AG08396 (cell line): ENCODE data around the gene OR6C75.
"Not testable (repeated sequence)": the region's sequence is repeated elsewhere in the genome, so short reads cannot be mapped to it uniquely, and the experiment has no call there.

ENCODE experiments used
- DNase-seq: peaks from one replicate; pipeline ENCODE4 v3.0.0; 2012; ENCODE audit warnings: low spot score, mixed read lengths

The OR6C75 gene

DNA sequence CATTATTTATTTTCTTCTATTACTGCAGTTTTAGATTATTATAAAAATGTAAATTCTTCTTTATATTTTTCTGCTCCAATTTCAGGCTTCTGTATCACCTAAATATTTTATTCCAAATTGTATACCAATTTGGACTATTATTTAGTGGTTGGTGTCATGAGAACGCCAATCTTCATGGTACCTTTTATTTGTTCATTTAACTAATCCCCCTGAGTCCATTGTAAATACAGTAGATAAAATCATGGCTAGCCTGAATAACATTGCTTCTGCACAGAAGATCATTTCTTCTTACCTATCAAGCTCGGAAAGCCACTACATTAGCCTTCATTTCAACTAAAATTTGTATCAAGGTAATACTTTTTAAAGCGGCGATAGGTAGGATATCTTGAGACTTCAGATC lies at the start of gene OR6C75:
Gene OR6C75, plus strand, starts transcription at position 301 of the 400 bp plus-strand sequence. CDS start 2,136 bp downstream, outside the sequence.
- no peak for DNase-seq

DNA sequence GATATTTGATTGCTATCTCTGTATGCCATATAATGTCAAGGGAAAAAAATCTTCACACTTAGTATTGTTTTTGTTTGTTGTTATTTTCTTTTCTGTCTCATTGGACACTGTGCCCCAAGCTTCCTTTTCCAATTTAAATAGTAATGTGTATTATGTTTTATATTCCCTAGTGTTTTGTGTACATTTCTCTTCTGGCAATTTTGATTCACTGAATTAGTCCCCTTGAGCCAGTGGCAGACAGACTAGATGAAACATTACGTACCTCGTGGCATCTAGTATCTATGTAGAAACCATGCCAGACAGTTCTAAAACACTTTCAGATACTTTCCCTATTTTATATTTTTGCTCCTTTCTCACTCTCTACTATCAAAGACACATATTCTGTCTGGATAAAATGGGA lies 48.7 kb upstream of the OR6C75 start, which contains the start of gene OR6C1:
Gene OR6C1, plus strand, starts transcription at position 301 of the 400 bp plus-strand sequence. CDS start 6,257 bp downstream, outside the sequence.
- no peak for DNase-seq

DNA sequence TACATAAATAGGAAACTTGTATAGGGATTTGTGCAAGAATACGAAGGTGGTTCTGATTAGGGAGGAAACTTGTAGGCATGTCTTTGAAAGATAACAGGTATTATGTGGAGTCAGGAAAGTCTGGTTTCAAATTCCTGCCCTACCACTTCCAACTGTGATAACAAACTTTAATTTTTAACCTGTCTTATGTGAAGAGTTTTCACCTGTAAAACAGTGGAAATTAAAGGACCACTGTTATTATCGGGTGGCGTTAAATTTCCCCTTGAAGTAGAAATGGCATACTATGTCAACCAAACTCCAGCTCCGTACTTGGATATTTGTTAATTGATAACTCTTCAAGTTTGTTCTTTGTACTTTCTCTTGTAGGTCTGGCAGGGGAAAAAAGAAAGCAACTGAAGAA lies 42.6 kb upstream of the OR6C75 start:
- no peak for DNase-seq

DNA sequence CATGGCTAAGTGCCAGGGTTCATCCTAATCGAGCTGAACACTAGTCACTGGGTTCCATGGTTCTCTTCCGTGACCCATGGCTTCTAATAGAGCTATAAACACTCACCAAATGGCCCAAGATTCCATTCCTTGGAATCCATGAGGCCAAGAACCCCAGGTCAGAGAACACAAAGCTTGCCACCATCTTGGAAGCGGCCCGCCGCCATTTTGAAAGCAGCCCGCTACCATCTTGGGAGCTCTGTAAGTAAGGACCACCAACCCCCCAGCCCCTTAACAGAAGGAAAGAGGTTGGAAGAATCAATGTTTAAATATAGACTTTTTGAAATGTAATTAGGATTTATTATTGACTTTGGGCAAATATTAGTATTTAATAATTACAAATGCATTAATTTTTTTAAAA lies 37.0 kb upstream of the OR6C75 start:
- not testable (repeated sequence) for DNase-seq

DNA sequence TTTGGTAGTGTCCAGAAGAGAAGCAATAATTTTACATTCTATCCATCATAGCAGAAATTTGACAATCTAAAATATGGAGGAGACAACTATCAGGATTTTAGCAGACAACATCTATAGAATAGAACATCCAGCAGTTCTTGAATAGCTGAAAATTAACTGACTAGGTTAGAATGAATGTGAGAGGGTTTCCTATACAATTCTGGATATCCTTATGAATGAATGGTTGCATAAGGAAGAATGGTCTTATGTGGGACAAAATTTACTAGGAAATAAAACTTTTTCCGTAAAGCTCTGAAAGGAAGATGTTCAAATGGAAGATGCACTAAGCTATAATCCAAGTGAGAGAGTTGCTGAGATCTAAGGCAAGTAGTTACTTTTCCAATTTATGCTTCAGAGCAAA lies 32.3 kb upstream of the OR6C75 start, which contains the start of gene OR6C3:
Gene OR6C3, plus strand, starts transcription at position 301 of the 400 bp plus-strand sequence. CDS start 955 bp downstream, outside the sequence.
- DNase-seq, result no peak

DNA sequence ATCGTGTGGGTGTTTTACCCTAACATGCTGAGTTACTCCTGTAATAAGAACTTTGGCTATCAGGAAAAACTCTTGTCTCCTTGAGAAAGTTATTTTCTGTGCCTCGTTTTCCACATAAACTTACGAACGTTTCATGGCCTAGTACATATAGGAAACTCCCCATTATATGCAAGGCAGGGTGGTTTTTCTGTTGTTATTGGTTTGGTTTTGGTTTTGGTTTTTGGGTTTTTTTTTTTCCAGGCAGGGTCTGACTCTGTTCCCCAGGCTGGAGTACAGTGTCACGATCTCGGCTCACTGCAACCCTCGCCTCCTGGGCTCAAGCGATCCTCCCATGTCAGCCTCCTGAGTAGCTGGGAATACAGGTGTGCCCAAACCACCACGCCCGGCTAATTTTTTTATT lies 26.8 kb upstream of the OR6C75 start:
- no peak for DNase-seq

DNA sequence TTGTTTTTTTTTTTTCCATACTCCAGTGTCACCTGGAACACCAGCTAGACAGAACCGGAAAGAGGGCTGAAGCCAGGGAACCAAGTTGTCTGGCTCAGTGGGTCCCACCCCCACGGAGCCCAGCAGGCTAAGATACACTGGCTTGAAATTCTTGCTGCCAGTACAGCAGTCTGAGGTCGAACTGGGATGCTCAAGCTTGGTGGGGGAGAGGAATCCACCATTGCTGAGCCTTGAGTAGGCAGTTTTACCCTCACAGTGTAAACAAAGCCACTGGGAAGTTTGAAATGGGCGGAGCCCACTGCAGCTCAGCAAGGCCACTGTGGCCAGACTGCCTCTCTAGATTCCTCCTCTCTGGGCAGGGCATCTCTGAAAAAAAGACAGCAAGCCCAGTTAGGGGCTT lies 7.4 kb upstream of the OR6C75 start:
- DNase-seq, result not testable (repeated sequence)

DNA sequence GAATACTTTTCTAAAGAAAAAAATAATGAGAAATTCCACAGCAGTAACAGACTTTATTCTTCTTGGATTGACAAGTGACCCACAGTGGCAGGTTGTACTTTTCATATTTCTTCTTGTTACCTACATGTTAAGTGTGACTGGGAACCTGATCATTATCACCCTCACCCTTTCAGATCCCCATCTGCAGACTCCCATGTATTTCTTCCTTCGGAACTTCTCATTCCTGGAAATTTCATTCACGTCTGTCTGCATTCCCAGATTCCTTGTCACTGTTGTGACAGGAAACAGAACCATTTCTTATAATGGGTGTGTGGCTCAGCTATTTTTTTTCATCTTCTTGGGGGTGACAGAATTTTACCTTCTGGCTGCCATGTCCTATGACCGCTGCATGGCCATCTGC lies 2.3 kb downstream of the OR6C75 start:
- no peak for DNase-seq

DNA sequence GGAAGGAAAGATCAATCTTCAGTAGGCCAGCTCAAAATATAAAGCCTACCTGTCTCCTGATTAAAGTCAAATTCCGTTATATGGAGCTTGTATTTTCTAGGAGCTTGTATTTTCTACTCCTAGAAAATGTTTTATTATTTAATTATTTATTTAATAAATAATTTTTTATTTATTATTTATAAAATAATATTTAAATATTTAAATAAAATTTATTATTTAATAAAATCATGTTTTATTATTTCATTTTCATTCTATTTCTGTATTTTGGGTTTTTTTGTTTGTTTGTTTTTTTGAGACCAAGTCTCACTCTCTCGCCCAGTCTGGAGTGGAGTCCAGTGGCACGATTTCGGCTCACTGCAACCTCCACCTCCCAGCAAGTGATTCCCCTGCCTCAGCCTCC lies 9.7 kb downstream of the OR6C75 start:
- DNase-seq, result no peak

DNA sequence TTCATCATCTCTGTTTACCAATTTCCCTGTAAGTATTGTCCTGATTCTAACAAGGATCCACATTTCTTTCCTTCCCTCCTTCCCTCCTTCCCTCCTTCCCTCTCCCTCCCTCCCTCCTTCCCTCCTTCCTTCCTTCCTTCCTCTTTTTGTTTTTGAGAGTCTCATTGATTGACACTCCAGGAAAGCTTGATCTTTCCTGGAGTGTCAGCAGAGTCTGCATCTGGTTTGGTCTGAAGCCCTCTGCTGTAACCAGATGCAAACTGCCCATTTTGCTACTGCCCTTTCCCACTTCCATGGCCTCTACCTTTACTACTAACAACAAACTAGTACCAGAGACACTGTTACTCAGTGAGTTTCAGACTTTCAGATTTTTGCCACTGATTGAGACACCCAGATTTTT lies 23.1 kb downstream of the OR6C75 start:
- no peak for DNase-seq

DNA sequence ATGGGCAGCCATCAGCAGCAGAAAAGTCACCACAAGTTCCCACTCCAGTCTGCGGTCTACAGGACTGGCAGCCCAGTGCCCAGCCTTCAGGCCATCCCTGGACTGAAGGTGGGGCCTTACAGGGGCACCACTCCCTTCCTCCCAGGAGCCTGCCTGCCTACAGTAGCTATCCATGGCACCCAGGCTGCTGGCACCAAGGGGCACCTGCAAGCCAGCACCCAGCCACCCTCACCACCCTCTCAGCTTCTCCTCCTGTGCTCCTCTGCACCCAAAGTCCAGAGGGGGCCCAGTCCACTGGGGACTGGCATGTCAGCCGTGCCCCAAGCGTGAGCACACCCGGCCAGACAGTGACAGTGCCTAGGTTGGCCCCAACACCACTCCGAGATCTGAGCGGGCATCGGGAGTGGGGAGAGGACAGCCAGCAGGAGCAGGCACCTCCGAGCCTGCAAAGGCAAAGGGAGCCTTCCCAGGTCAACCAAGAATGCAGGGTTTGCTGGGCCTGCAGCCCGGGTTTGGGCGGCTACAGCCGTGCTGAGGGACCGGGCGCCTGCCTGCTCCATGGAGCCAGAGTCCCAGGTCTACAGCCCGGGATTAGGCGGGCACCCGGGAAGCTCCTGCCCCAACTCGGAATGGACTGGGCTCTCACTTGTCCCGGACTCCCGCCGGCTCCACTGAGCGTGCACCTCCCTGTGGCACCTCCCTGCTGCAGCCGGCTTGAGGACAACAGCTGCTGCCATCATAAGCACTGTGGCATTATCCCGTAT lies 29.4 kb downstream of the OR6C75 start:
- DNase-seq, result no peak

DNA sequence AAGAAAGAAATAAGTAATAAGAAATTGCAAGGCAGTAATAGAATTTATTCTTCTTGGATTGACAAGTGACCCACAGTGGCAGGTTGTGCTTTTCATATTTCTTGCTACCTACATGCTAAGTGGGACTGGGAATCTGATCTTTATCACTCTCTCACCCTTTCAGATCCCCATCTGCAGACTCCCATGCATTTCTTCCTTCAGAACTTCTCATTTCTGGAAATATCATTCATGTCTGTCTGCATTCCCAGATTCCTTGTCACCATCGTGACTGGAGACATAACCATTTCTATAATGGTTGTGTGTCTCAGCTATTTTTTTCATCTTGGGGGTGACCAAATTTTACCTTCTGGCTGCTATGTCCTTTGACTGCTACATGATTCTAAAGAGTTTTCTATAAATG lies 33.6 kb downstream of the OR6C75 start:
- no peak for DNase-seq

DNA sequence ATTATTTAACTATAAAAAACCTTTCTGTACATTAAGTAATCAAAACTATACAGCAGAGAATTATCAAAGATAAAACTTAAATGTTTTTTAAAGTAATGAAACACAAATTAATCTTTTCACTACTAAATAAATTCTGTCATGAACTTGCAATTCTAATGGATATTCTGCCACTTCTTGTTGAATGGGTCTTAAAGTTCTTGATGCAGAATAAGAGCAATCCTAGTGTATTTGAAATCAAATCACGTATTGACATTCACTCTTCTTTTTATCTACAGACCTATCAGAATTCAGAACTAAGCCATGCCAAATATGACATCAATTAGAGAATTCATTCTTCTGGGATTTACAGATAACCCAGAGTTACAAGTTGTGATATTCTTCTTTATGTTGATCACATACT lies 37.5 kb downstream of the OR6C75 start, which contains the start of gene OR6C65:
Gene OR6C65, plus strand, starts transcription at position 301 of the 400 bp plus-strand sequence. Its CDS starts 0 bp downstream, at position 301.
- no peak for DNase-seq

DNA sequence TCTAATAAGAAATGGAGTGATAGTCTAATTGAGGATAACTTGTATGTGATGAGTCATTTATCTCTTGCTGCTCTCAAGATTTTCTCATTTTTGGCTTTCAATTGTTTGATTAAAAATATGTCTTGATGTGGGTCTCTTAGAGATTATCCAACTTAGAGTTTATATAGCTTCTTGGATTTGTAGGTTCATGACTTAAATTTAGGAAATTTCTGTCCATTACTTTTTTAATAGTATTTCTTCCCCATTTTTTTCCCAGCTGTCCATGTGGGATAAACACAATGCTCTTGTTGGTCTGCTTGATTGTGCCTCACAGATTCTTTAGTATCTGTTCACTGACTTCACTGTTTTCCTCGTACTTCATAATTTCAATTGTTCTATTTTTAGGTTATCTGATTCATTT lies 45.1 kb downstream of the OR6C75 start:
- no peak for DNase-seq

DNA sequence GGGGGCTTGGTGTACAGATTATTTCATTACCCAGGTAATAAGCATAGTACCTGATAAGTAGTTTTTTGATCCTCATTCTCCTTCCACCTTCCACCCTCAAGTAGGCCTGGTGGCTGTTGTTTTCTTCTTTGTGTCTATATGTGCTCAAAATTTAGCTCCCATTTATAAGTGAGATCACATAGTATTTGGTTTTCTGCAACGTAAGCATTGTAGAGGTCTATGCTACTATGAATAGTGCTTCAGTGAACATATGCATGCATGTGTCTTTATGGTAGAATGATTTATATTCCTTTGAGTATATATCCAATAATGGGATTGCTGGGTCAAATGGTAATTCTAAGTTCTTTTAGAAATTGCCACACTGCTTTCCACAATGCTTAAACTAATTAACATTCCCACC lies 46.4 kb downstream of the OR6C75 start:
- DNase-seq, result not testable (repeated sequence)

DNA sequence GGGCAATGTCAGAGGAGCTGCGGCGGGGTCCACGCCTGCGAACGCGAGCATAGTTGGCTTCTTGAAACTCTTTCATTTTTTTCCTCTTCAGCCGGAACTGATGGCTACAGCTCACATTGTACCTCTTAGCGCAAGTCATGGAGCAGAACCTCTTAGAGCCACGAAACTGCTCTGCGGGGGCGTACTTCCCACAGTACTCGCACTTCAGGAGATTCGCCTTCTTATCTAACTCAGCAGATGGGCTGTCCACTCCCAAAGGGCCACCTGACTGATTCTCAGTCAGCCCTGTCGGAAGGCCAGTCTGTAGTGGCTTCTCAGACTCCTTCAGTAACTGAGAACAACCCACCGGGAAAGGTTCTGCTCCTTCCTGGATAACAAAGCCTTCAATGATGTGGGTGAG lies 49.4 kb downstream of the OR6C75 start:
- not testable (repeated sequence) for DNase-seq

DNA sequence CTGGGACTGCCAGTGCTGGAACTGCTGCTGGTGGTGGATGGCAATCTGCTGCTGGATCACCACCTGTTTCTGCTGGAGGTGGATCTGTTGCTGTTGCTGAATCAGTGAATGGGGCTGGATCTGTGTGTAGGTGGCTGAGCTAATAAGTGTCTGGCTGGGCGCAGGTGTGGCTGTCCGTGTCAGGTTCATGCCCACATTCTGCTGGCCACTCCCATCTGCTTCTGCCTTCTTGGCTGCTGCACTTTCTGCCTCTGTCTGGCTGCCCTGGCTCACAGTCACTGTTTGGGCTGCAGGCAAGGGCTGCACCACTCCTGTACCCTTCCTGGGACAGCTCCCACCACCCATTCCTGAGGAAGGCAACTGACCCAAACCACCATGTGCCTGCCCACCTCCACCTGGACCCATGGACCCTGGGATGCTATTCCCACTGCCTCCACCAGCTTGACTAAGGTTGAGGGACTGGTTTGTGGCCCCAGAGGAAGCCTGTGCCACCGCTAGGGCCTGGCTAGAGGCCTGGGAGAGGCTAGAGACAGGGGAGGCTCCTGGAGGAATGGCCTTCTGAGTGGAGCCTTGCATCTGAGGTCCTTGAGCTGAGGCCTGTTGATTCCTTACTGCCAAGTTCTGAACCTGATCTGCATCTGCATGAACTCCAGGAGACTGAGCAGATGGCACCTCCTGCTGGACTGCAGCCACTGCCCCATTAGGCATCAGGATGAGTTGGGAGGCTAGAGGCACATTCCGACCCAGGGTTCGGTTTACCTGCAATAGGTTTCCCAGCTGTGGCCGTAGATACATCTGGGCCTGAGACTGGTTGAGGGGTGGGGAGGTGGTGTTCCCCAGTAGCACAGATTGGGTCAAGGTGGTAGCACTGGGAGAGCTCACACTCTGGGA lies 51.0 kb downstream of the OR6C75 start:
- DNase-seq, result not testable (repeated sequence)

DNA sequence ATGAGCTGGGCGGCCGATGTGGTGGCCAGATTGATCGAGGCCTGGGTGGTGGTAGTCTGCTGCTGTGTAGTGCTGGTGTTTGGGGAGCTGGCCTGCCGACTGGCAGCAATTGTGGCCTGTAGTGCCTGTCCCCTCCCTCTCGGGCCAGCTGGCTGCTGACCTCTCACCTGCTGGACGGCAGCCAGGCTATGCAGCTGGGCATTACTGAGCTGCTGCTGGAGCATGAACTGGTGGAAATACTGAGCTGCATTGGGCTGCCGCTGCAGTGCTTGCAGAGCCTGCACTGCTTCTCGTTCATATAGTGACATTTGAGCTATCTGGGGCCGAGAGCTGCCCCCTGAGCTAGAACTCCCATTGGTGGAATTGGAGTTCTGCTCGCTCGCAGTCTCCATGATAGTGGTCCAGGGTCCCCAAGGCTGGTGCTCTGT lies 51.6 kb downstream of the OR6C75 start:
- not testable (repeated sequence) for DNase-seq

DNA sequence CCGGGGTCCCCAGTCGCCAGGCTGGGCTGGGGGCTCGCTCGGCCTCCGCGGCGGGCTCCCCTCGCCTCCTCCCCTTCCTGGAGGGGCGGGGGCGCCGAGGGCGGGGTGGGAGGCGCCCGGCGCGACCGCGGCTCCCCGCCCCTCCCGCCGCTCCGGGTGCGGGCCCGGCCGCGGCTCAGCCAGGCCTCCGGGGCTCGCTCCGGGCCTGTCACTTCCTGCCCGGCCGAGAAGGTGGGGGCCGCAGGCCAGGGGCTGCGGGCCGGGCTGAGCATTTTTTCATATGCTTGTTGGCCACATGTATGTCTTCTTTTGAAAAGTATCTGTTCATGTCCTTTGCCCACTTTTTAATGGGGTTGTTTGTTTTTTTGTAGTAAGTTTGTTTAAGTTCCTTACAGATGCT lies 52.1 kb downstream of the OR6C75 start:
- DNase-seq, result not testable (repeated sequence)

DNA sequence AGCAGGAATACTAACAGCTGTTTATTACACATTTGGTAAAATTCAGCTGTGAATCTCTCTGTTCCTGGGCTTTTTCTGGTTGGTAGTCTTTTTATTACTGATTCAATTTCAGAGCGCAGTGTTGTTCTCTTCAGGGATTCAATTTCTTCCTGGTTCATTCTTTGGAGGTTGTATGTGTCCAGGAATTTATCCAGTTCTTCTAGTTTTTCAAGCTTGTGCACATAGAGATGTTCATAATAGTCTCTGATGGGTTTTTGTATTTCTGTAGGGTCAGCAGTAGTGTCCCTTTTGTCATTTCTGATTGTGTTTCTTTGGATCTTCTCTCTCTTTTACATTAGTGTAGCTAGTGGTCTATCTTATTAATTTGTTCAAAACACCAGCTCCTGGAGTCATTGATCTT lies 54.2 kb downstream of the OR6C75 start:
- DNase-seq, result no peak
